Measurements from ENCODE around the gene SOX6. TPM values are rescaled to one million over a fixed set of nuclear protein-coding genes. Genes with fewer than 3 reads are reported as not detected.

The SOX6 gene
- total RNA-seq, 1 experiment from 2014 or later, result 0.21 TPM

GRCh38 chr11:16292167-16292859 is 64.0 kb downstream of the SOX6 start:
- no TSS peak for BruUV-seq (replicated peaks)
- Histone ChIP-seq H3K4me3 (ENCODE audit: low read depth in 2 of 2, low read length in 2 of 2) (no peak overlapping the region), H3K4me1 (ENCODE audit: control insufficient read depth, insufficient read depth, low read length) (no peaks in the 10 kb centered on the region), H3K27me3 (ENCODE audit: control insufficient read depth, insufficient read depth, low read length) (no peaks in the 10 kb centered on the region), H3K36me3 (ENCODE audit: control insufficient read depth, insufficient read depth, low read length) (no peaks in the 10 kb centered on the region), H3K9me3 (ENCODE audit: control insufficient read depth, insufficient read depth, low read depth, low read length) (no peaks in the 10 kb centered on the region), H3K27ac (ENCODE audit: low read length) (no peak overlapping the region)
- ATAC-seq (no peak), DNase-seq (ENCODE audit: low read depth, low spot score) (no peak)
- CTCF ChIA-PET, result no interaction called here
- no peak for TF ChIP-seq CTCF (IDR thresholded peaks at IDR 0.05)
- TF ChIP-seq SIN3A (IDR thresholded peaks at IDR 0.05; ENCODE audit: borderline replicate concordance, insufficient read depth, low read depth, low read length), result no peak
- no peak for TF ChIP-seq TCF7L2 (IDR thresholded peaks at IDR 0.05; ENCODE audit: low read depth, low read length)
- TF ChIP-seq POLR2AphosphoS5 (IDR thresholded peaks at IDR 0.05; ENCODE audit: low read depth, low read length), result no peak
- TF ChIP-seq, protein P1, sequence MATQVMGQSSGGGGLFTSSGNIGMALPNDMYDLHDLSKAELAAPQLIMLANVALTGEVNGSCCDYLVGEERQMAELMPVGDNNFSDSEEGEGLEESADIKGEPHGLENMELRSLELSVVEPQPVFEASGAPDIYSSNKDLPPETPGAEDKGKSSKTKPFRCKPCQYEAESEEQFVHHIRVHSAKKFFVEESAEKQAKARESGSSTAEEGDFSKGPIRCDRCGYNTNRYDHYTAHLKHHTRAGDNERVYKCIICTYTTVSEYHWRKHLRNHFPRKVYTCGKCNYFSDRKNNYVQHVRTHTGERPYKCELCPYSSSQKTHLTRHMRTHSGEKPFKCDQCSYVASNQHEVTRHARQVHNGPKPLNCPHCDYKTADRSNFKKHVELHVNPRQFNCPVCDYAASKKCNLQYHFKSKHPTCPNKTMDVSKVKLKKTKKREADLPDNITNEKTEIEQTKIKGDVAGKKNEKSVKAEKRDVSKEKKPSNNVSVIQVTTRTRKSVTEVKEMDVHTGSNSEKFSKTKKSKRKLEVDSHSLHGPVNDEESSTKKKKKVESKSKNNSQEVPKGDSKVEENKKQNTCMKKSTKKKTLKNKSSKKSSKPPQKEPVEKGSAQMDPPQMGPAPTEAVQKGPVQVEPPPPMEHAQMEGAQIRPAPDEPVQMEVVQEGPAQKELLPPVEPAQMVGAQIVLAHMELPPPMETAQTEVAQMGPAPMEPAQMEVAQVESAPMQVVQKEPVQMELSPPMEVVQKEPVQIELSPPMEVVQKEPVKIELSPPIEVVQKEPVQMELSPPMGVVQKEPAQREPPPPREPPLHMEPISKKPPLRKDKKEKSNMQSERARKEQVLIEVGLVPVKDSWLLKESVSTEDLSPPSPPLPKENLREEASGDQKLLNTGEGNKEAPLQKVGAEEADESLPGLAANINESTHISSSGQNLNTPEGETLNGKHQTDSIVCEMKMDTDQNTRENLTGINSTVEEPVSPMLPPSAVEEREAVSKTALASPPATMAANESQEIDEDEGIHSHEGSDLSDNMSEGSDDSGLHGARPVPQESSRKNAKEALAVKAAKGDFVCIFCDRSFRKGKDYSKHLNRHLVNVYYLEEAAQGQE (IDR thresholded peaks at IDR 0.05; ENCODE audit: insufficient read depth in 1 of 2, low read depth in 2 of 2, low read length in 1 of 2), result no peak
- in situ Hi-C loops (cut with HindIII; ENCODE audit: low pct_unique_long_range_greater_than_20kb, low sequenced_read_pairs), result no loop called here
- intact Hi-C loops (cut with micrococcal nuclease; ENCODE audit: unreplicated experiment), result no loop called here
- POLR2A ChIA-PET, result no interaction called here

- POLR2A ChIA-PET, result no interaction called here
- Histone ChIP-seq H3K27me3 (ENCODE audit: control insufficient read depth, insufficient read depth, low read length) (no peaks in the 10 kb centered on the region), H3K27ac (ENCODE audit: low read length) (no peak overlapping the region), H3K4me1 (ENCODE audit: control insufficient read depth, insufficient read depth, low read length) (no peaks in the 10 kb centered on the region), H3K36me3 (ENCODE audit: control insufficient read depth, insufficient read depth, low read length) (no peaks in the 10 kb centered on the region), H3K9me3 (ENCODE audit: control insufficient read depth, insufficient read depth, low read depth, low read length) (no peaks in the 10 kb centered on the region), H3K4me3 (ENCODE audit: low read depth in 2 of 2, low read length in 2 of 2) (no peak overlapping the region)
- CTCF ChIA-PET, result no interaction called here
- in situ Hi-C loops (cut with HindIII; ENCODE audit: low pct_unique_long_range_greater_than_20kb, low sequenced_read_pairs) (no loop called here), intact Hi-C loops (cut with micrococcal nuclease; ENCODE audit: unreplicated experiment) (no loop called here)
- no TSS peak for BruUV-seq (replicated peaks)
- TF ChIP-seq POLR2AphosphoS5 (IDR thresholded peaks at IDR 0.05; ENCODE audit: low read depth, low read length) (no peak), SIN3A (IDR thresholded peaks at IDR 0.05; ENCODE audit: borderline replicate concordance, insufficient read depth, low read depth, low read length) (no peak), CTCF (IDR thresholded peaks at IDR 0.05) (no peak), TCF7L2 (IDR thresholded peaks at IDR 0.05; ENCODE audit: low read depth, low read length) (no peak)
- TF ChIP-seq, protein P1 (IDR thresholded peaks at IDR 0.05; ENCODE audit: insufficient read depth in 1 of 2, low read depth in 2 of 2, low read length in 1 of 2), result no peak
- ATAC-seq (no peak), DNase-seq (ENCODE audit: low read depth, low spot score) (no peak)
These were observed 64.6 kb downstream of the SOX6 start for GRCh38 chr11:16291729-16292128.
